Endothelial cell of umbilical vein (primary cell): Measurements from ENCODE around the gene RAB8A. TPM values are rescaled to one million over a fixed set of nuclear protein-coding genes. Genes with fewer than 3 reads are reported as not detected.

ENCODE experiments used
- BruUV-seq: library from RNA; stranded (reverse); fragments of 400-500 nt; replicated peaks from 2 replicates; lab custom pipeline; 2021; lab: Mats Ljungman, UMichigan
- CTCF ChIA-PET: fragments of 300-600, 350-600 bp; sonication (Branson Sonifier 250); formaldehyde crosslinking; loops from one replicate; lab custom pipeline; 2021; ENCODE audit warnings: antibody characterized with exemption, inconsistent platforms; lab: Charles Lee
- POLR2A ChIA-PET: fragments of 300-600, 350-600 bp; sonication (Branson Sonifier 250); formaldehyde crosslinking; loops from one replicate; lab custom pipeline; 2021; ENCODE audit warnings: antibody characterized with exemption, inconsistent platforms; lab: Charles Lee
- DNase-seq: peaks from one replicate; pipeline ENCODE4 v3.0.0-alpha.2; 2011; ENCODE audit warnings: low read depth, low spot score
- FAIRE-seq: peaks from 2 replicates; lab custom pipeline; 2011; peaks lifted over from hg19 to GRCh38; lab: Jason Lieb, UNC
- H2AFZ ChIP-seq: 2 replicates; pipeline ENCODE4 v1.6.0; 2012; ENCODE audit warnings: low read depth, low read length, control low read depth, inconsistent platforms
- H3K27ac ChIP-seq: 2 replicates; pipeline ENCODE4 v1.5.1; 2011; ENCODE audit warnings: low read depth, mild to moderate bottlenecking, control low read depth, low read length, moderate library complexity; ENCODE audit not compliant: insufficient read depth
- H3K27me3 ChIP-seq, 2 experiments: 2 replicates each; pipeline versions ENCODE4 v1.6.0 to v1.6.1; 2011; ENCODE audit warnings: low read length in 2 of 2, mixed read lengths in 1 of 2; ENCODE audit not compliant: control insufficient read depth in 2 of 2, insufficient read depth in 2 of 2
- H3K36me3 ChIP-seq, 2 experiments: 2 replicates in 1 of 2; 3 replicates in 1 of 2; pipeline ENCODE4 v1.5.1; 2011; ENCODE audit warnings: low read length in 2 of 2, mild to moderate bottlenecking in 1 of 2, moderate library complexity in 1 of 2; ENCODE audit not compliant: control insufficient read depth in 2 of 2, insufficient read depth in 2 of 2; ENCODE audit errors: extremely low read depth in 1 of 2
- H3K4me1 ChIP-seq: 3 replicates; pipeline ENCODE4 v1.5.1; 2011; ENCODE audit warnings: mild to moderate bottlenecking, low read length; ENCODE audit not compliant: control insufficient read depth, insufficient read depth; ENCODE audit errors: extremely low read depth
- H3K4me2 ChIP-seq: 2 replicates; pipeline ENCODE4 v1.6.1; 2011; ENCODE audit warnings: low read length, control low read depth, mixed read lengths; ENCODE audit not compliant: insufficient read depth
- H3K4me3 ChIP-seq, 3 experiments: fragments of 200-600 bp in 1 of 3; sonication (generic), shearing (Covaris generic) in 1 of 3; replicated peaks in 1 of 3; 2 replicates each; pipeline ENCODE4 v1.5.1; 2011 to 2016; ENCODE audit warnings: control low read depth in 3 of 3, low read length in 3 of 3, mild to moderate bottlenecking in 2 of 3, inconsistent platforms in 1 of 3, low read depth in 1 of 3, moderate library complexity in 1 of 3; ENCODE audit not compliant: insufficient read depth in 1 of 3
- H3K79me2 ChIP-seq: 2 replicates; pipeline ENCODE4 v1.6.0; 2012; ENCODE audit warnings: low read length, inconsistent platforms; ENCODE audit not compliant: control insufficient read depth, insufficient read depth
- H3K9ac ChIP-seq: replicated peaks from 2 replicates; pipeline ENCODE3; 2011; ENCODE audit warnings: low read length, control low read depth; ENCODE audit not compliant: insufficient read depth; ENCODE audit errors: extremely low read depth
- H3K9me1 ChIP-seq: replicated peaks from 3 replicates; pipeline ENCODE4 v1.6.0; 2011; ENCODE audit warnings: mild to moderate bottlenecking, low read length; ENCODE audit not compliant: control insufficient read depth, insufficient read depth; ENCODE audit errors: extremely low read depth
- H3K9me3 ChIP-seq: replicated peaks from 2 replicates; pipeline ENCODE4 v1.5.1; 2012; ENCODE audit warnings: low read length, inconsistent platforms; ENCODE audit not compliant: control insufficient read depth, insufficient read depth
- H4K20me1 ChIP-seq: replicated peaks from 2 replicates; pipeline ENCODE3; 2011; ENCODE audit warnings: mild to moderate bottlenecking, low read length; ENCODE audit not compliant: control insufficient read depth, insufficient read depth; ENCODE audit errors: extremely low read depth
- CTCF ChIP-seq, 2 donors: IDR thresholded peaks; 1 replicate in 1 of 2; 2 replicates in 1 of 2; pipeline ENCODE4 v1.5.1; 2011; ENCODE audit warnings: low read length in 2 of 2, mild to moderate bottlenecking in 2 of 2, moderate library complexity in 2 of 2, control low read depth in 1 of 2, inconsistent platforms in 1 of 2, low read depth in 1 of 2; ENCODE audit not compliant: insufficient read depth in 1 of 2; ENCODE audit errors: extremely low read depth in 1 of 2
- EZH2 ChIP-seq: IDR thresholded peaks from 2 replicates; pipeline ENCODE4 v1.6.1; 2012; ENCODE audit warnings: borderline replicate concordance, low read depth, mild to moderate bottlenecking, moderate library complexity, low read length, inconsistent platforms; ENCODE audit not compliant: severe bottlenecking
- FOS ChIP-seq: IDR thresholded peaks from 2 replicates; pipeline ENCODE4 v1.6.1; 2011; ENCODE audit warnings: mild to moderate bottlenecking, low read length, moderate library complexity, borderline replicate concordance; ENCODE audit not compliant: insufficient read depth
- GATA2 ChIP-seq: IDR thresholded peaks from 2 replicates; pipeline ENCODE4 v1.7.0; 2011; ENCODE audit warnings: low read depth, mild to moderate bottlenecking, moderate library complexity, mixed read lengths, low read length; ENCODE audit not compliant: insufficient read length, insufficient read depth
- JUN ChIP-seq: IDR thresholded peaks from 2 replicates; pipeline ENCODE4 v1.6.1; 2011; ENCODE audit warnings: borderline replicate concordance, low read depth; ENCODE audit not compliant: insufficient read length, insufficient read depth
- MAX ChIP-seq: IDR thresholded peaks from 2 replicates; pipeline ENCODE4 v1.6.1; 2011; ENCODE audit not compliant: insufficient read depth, insufficient read length
- MYC ChIP-seq: IDR thresholded peaks from one replicate; pipeline ENCODE4 v1.6.1; 2011; ENCODE audit warnings: mild to moderate bottlenecking, low read depth, low read length
- POLR2A ChIP-seq: IDR thresholded peaks from 2 replicates; pipeline ENCODE4 v1.6.1; 2012; ENCODE audit warnings: low read depth, mild to moderate bottlenecking, control low read depth, low read length
- POLR2AphosphoS5 ChIP-seq: IDR thresholded peaks from 2 replicates; pipeline ENCODE4 v1.6.1; 2012; ENCODE audit warnings: low read depth, mild to moderate bottlenecking, control low read depth, low read length, moderate library complexity; ENCODE audit not compliant: insufficient read depth
- dilution Hi-C: fragments of 300-500 bp; cut with MboI; formaldehyde crosslinking; loops from one replicate; pipeline ENCODE4 v1.15.0; 2019; ENCODE audit warnings: low sequenced_read_pairs; ENCODE audit not compliant: extremely low pct_ligation_motif_present
- intact Hi-C: fragments of 100-400 bp; cut with micrococcal nuclease; formaldehyde crosslinking; loops from one replicate; pipeline ENCODE4 v1.10.0; 2022
- polyA plus RNA-seq, 4 experiments: library from polyadenylated mRNA; depleted of rRNA in 3 of 4; stranded (reverse) in 3 of 4; unstranded in 1 of 4; fragments of >200 nt; gene quantifications; 2 replicates each; pipeline versions ENCODE4 v1.2.1 to v1.2.3, GENCODE V29; 2011 to 2012; ENCODE audit warnings: missing spikeins in 1 of 4
- total RNA-seq: library from RNA; stranded (reverse); gene quantifications from 2 replicates; pipeline ENCODE4 v1.2.3, GENCODE V29; 2021

RAB8A gene
- total and polyA plus RNA-seq, 2 donors (not counting 3 experiments of a cell fraction or from before 2014, with no cell fraction given), result 81.5 to 107 TPM

- dilution Hi-C loops, result no loop called here
- Histone ChIP-seq H3K36me3 (peaks cover 9 to 14% of the 10 kb centered on the region in 2 experiments), H3K9me1 (no peaks in the 10 kb centered on the region), H3K4me2 (no peak overlapping the region), H3K4me1 (no peaks in the 10 kb centered on the region), H3K79me2 (no peaks in the 10 kb centered on the region), H3K27me3 (no peaks in the 10 kb centered on the region), H3K4me3 (no peak overlapping the region), H4K20me1 (no peaks in the 10 kb centered on the region), H3K9me3 (no peaks in the 10 kb centered on the region), H2AFZ (no peak overlapping the region), H3K9ac (no peak overlapping the region), H3K27ac (no peak overlapping the region)
- intact Hi-C loops, result no loop called here
- POLR2A ChIA-PET, result no interaction called here
- CTCF ChIA-PET, result interaction anchor here (1.9 to 2.1 kb wide), 2 partner anchors 11 to 64 kb away, joined by 5 to 8 read pairs; no protein-coding TSS in a partner anchor
- FAIRE-seq, result peak; percentile 24
- no TSS peak for BruUV-seq
- DNase-seq, result no peak
- no peak for TF ChIP-seq MYC
- no peak for TF ChIP-seq POLR2AphosphoS5
- no peak for TF ChIP-seq FOS
- no peak for TF ChIP-seq POLR2A
- TF ChIP-seq GATA2, result no peak
- no peak for TF ChIP-seq CTCF (IDR thresholded peaks at IDR 0.05; ENCODE audit: extremely low read depth in 1 of 2, insufficient read depth in 1 of 2, low read depth in 1 of 2, low read length in 2 of 2)
- no peak for TF ChIP-seq JUN
- TF ChIP-seq EZH2, result no peak
- no peak for TF ChIP-seq MAX
Measured at GRCh38 chr19:16106121-16106520, 5.6 kb upstream of the RAB8A start.
